GM11168 (cell line): ENCODE results near the gene MINDY1.

ENCODE experiments used
- in situ Hi-C: fragments of 300-500 bp; cut with MboI; formaldehyde crosslinking; loops from one replicate; pipeline ENCODE4 v1.12.0; 2022; ENCODE audit warnings: low sequenced_read_pairs; ENCODE audit not compliant: unreplicated experiment

Gene MINDY1, protein sequence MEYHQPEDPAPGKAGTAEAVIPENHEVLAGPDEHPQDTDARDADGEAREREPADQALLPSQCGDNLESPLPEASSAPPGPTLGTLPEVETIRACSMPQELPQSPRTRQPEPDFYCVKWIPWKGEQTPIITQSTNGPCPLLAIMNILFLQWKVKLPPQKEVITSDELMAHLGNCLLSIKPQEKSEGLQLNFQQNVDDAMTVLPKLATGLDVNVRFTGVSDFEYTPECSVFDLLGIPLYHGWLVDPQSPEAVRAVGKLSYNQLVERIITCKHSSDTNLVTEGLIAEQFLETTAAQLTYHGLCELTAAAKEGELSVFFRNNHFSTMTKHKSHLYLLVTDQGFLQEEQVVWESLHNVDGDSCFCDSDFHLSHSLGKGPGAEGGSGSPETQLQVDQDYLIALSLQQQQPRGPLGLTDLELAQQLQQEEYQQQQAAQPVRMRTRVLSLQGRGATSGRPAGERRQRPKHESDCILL

DNA sequence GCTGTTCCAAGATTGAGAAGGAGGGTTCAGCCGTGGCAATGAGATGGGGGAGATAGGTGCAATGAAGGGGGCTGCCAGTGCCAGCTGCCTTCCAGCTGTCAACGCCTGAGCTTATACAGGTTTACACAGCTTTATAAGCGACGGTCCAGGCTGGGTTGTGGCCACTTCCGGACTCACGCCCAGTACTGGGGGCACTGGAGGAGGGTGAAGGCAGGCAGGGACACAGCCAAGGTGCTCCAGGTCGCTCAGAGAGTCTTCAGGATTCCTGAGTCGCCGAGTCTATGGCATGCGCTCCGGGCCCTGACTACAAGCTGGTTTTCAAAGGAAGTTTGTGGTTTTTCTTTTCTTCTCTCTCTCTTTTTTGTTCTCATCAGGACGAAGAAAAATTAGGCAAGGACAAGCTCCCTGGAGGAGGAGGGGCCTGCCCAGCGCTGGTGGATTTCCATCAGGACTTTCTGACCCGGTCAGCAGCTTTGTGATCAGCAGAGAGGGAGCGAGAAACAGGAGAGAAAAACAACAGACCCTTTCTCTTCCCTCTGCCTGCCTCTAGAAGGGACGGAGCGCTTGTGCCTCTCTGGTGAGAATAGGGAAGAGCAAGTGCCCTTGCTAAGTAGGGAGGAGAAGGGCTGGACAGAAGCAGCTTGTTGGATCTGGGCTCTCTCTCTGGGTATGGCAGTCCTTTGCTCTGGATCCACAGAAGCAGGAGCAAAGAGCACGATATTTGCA lies at the start of gene MINDY1:
Gene MINDY1 (minus strand): TSS at position 576 of the 726 bp plus-strand sequence. CDS start 4,285 bp downstream, outside the sequence.
- in situ Hi-C loops: no loop called here

DNA sequence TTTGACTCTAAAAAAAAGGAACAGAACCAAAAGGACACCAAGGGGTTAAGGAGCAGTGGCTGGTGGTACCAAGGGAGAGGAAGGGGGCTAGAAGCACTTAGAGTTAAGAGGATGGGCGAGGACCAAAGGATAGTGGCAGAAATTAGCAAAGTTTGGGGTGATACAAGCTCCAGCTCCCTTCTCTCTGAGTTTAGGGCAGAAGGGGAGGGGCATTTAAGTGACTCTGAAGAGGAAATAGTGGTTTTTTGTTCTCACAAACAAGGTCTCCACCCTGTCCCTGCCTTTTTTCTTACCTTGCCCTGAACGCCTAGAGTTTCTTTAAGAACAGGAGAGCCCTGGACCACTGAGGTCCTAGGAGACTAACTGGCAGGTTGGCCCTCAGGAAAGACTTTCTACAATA lies 49.4 kb upstream of the MINDY1 start:
- in situ Hi-C loops: no loop called here

DNA sequence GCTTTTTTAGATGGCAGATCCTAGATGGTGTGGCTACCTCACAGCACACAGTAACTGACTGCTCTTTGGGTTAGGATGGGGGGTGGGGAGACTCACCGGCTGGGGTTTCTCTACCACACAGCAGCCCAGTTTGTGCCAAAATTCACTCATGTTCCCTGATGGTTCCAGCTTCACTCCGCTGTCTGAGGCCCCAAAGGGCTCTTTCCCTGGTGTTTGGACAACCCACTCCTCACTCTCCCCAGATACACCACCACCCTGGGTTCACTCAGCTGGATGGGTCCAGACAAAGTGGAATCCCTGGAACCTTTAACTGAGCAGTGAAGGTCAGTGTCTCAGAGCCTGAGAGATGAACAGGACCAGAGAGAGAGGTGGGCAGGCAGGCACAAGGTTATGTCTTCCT lies 48.9 kb upstream of the MINDY1 start:
- in situ Hi-C loops: no loop called here

DNA sequence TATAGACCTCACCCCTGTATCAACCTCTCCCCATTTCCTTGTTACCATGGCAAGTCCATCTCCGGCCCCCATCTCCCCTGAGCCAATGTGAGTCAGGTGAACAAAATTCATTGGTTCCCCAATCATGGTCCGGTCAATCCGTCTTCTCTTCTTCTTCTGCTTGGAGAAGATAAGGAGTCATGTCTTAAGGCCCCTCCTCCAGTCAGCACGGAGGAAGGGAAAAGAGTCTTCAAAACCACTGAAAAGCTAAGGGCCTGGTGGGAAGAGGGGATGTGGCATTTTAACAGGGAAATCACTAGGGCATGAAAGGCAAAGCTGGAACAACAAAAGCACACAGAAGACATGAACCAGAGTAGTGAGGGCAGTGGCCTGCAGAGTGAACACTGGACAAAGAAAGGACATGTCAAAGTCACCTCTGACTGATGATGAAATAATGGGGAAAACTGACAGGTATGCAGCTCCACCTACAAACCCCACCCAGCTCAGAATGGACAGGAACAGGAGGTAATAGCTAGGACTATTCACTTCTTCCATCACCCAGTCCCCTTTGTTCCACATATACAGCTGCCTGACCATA lies 48.4 kb upstream of the MINDY1 start:
- in situ Hi-C loops: no loop called here

DNA sequence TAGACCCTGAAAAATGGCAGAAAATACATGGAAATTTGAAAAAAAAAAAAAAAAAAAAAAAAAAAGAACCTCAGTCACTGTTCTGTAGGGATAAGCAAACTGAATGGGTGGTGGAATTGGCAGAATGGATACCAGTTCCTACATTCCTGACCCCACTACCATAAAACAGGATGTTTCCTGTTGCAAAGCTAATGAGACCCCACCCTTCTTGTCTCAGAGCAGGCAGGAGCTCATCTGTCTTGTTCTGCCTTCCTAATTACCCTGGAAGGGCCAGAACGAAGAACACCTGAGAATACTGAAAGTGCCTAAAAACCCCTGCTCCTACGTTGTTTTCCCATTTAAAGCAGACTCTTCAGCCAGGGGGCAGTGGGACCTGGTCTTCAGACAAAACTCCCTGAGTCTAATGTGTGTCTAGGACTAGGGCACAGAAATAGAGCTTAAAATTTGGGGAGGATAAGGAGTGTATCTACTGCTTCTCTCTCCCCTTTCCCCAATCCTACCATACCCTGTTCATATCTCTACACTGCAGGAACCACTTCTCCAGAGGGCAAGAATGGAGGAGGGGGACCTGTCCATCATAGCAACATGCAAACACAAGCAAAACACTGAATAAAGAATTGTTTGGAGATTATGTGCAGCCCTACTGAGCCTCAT lies 44.8 kb upstream of the MINDY1 start:
- in situ Hi-C loops: no loop called here

DNA sequence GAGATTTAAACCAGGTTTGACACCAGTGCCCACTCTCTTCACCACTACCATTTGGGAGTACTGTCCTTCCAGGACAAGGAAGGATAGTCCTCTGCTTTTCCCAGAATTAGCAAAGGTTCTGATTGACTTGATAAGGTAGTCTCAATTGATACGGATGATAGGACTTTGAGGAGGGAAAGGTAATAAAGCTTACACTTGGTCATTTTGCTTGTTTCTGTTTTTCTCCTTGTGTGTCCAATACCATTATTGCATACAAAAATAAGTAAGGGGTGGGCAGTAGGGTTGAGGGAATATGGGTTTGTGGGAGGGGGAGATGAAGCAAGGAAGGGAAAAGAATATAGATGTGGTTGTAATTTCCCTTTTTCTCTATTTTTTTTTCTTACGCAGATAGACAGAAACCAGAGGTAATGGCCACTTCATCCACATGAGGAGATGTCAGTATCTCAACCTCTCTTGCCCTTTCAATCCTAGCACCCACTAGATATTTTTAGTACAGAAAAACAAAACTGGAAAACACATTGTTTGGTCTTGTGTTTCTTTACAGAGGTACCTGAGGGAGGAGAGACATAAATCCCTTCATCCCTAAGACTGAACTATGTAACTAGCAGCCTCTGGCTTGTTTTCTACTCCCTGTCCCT lies 43.5 kb upstream of the MINDY1 start:
- in situ Hi-C loops: no loop called here

DNA sequence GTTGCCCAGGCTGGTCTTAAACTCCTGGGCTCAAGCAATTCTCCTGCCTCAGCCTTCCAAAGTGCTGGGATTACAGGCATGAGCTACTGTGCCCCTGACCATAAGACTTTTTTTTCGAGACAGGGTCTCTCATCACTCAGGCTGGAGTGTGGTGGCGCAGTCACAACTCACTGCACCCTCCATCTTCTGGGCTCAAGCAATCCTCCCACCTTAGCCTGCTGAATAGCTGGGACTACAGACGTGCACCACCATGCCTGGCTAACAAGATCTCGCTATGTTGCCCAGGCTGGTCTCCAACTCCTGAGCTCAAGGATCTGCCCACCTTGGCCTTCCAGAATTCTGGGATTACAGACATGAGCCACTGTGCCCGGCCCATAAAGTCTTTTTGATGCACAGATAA lies 42.8 kb upstream of the MINDY1 start:
- in situ Hi-C loops: no loop called here

DNA sequence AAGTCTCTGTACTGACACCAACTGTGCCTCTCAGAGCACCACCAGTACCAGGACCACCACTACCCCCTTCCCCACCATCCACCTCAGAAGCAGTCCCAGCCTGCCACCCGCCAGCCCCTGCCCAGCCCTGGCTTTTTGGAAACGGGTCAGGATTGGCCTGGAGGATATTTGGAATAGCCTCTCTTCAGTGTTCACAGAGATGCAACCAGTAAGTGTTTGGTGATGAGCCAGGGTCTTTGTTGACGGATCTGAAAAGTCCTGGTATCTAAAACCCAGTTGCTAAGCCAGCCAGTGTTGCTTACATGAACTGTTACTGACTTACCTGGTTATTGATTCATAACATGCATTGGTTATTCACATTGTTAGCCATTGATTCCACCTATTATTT lies 41.9 kb upstream of the MINDY1 start:
- in situ Hi-C loops: no loop called here

DNA sequence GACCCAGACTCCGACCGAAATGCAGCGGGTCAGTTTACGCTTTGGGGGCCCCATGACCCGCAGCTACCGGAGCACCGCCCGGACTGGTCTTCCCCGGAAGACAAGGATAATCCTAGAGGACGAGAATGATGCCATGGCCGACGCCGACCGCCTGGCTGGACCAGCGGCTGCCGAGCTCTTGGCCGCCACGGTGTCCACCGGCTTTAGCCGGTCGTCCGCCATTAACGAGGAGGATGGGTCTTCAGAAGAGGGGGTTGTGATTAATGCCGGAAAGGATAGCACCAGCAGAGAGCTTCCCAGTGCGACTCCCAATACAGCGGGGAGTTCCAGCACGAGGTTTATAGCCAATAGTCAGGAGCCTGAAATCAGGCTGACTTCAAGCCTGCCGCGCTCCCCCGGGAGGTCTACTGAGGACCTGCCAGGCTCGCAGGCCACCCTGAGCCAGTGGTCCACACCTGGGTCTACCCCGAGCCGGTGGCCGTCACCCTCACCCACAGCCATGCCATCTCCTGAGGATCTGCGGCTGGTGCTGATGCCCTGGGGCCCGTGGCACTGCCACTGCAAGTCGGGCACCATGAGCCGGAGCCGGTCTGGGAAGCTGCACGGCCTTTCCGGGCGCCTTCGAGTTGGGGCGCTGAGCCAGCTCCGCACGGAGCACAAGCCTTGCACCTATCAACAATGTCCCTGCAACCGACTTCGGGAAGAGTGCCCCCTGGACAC lies 41.4 kb upstream of the MINDY1 start:
- in situ Hi-C loops: no loop called here

DNA sequence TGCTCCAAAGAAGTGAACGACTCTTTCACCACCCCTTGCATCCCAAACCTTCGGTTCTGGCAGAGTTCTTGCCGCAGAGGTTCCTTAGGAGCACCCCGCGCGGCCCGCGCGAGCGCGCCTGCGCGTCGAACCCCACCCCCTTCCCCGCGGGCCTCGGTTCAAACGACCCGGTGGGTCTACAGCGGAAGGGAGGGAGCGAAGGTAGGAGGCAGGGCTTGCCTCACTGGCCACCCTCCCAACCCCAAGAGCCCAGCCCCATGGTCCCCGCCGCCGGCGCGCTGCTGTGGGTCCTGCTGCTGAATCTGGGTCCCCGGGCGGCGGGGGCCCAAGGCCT lies 40.9 kb upstream of the MINDY1 start, which contains the start of gene C1orf56:
Gene C1orf56 (plus strand): TSS at position 161 of the 334 bp plus-strand sequence. CDS start 97 bp downstream, at position 258.
- in situ Hi-C loops: no loop called here

DNA sequence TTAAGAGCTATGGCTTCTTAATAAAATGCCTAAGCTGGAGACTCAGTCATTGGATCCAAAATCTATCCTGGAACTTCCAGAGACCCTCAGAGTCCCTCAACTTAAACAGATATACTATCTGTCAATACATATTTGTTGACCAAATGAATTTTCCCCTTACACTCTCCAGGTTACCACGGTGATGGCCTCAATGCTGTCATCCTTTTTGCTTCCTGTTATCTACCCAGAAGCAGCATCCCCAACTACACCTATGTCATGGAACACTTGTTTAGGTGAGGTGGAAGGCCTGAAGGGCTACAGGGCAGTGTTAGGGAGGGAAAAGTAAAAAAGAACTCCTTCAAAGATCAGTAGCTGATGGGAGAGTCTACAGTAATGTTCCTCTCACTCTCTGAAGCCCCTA lies 36.5 kb upstream of the MINDY1 start:
- in situ Hi-C loops: no loop called here

DNA sequence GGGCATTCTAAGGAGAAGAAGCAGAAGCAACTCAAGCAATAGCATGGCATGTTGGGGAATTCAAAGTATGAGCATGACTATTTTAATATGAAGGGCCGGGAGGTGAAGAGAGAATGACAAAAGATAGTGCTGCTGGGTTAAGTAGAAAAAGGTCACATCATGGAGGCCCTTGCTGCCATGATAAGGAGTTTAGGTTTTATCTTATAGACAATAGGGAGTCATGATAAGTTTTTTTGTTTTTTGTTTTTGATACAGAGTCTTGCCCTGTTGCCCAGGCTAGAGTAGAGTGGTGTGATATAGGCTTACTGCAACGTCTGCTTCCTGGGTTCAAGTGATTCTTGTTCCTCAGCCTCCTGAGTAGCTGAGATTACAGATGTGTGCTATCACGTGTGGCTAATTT lies 32.8 kb upstream of the MINDY1 start:
- in situ Hi-C loops: no loop called here

DNA sequence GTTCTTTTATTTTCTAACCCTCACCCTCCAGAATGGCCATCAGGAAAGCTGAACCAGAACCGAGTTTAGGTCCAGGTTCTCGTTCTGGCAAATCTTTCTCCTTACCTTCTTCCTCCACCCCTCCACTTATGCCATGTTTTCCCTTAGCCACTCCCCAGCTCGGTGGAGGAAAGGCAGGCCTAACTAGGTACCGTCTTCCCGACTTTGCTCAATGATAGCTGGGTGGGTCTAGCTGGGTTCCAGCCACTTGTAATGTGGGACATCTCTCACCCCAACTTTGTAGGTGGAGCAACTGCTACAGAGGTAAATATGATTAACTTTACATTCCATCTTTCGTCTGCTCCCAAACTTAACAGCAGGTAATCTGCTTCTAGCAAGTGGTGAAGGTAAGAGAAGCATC lies 30.3 kb upstream of the MINDY1 start:
- in situ Hi-C loops: no loop called here

DNA sequence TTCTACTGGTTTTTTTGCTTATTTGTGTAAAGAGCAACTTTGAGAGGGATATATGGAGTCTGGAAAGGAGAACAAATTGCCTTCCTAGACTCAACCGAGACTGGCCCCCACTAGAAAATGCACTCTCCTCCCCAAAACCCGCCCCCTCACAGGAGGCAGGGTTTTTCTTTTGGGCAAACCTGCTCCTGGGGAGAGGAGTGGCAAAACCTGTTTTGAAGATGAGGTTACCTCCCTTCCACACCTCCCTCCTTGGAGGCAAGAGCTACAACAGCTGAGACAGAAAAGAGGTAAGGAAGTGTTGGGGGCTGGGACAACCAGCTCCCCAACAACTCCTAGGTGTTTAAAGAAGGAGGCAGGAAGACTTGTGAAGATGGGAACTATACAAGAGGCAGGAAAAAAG lies 29.7 kb upstream of the MINDY1 start, which contains the start of gene BNIPL:
Gene BNIPL (plus strand): TSS at position 231 of the 400 bp plus-strand sequence. CDS start 140 bp downstream, at position 371.
- in situ Hi-C loops: no loop called here

DNA sequence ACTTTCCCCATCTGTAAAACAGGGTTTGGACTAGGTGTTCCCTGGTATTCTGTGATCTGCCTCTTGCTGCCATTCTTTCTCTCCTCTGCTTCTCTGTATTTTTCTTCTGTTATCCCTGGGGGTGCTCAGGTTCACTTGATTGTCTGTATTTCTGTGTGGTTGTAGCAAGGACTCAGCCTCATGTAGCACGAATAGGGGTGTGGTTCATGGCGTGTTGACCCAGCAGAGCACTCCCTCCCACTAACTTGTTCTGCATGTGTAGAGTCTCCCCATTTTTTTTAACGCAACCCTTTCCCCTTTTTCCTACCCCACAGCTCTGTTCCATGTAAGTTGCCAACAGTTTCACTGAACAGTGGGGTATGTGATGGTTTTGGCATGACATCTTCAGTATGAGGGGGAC lies 28.5 kb upstream of the MINDY1 start:
- in situ Hi-C loops: no loop called here

DNA sequence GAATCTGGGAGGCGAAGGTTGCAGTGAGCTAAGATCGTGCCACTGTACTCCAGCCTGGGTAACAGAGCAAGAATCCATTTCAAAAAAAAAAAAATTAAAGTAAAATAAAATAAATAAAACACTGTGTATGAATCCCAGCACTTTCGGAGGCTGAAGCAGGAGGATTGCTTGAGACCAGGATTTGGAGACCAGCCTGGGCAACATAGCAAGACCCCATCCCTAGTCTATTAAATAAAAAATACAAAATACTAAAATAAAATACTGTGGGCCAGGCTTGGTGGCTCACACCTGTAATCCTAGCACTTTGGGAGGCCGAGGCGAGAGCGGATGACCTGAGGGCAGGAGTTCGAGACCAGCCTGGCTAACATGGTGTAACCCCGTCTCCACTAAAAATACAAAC lies 25.5 kb upstream of the MINDY1 start:
- in situ Hi-C loops: no loop called here

DNA sequence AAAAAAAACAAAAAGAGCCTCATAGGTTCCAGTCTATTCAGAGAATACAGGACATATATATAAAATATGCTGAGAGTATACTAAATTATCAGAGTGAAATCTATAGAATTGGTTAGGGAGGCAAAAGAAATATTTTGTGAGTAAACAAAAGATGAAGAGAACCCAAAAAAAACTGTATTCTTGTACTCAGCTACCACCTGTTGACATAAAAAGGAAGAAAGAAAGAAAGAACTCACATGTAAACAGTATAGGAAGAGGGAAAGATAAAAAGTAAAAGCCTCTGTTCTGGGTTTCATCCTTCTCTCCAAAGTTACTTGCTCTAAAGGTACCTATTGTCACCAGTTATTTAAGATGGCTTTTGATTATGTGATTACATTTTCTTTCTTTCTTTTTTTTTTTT lies 19.8 kb upstream of the MINDY1 start:
- in situ Hi-C loops: no loop called here

DNA sequence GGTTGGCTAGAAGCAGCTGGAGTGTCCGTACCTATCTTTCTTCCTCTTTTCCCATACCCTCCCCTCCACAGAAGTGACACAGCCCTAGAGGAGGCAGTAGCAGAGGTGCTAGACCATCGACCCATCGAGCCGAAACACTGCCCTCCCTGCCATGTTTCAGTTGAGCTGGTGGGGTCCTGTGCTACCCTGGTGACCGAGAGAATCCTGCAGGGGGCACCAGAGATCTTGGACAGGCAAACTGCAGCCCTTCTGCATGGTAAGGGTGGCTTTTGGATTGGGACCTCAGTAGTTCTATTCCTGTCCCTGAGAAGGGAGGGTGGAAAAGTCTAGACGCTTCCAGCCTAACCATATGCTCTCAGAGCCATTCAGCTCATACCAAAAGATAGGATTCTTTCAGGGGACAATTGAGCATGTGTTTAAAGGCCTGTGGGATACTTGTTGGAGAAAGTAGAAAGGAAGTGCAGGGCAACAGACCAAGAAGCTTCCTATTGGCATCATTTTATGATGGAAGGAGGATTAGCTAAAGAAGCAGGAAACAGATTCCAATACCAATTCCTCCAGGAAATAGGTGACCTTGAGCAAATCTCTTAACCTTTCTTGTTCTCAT lies 17.9 kb upstream of the MINDY1 start:
- in situ Hi-C loops: no loop called here

DNA sequence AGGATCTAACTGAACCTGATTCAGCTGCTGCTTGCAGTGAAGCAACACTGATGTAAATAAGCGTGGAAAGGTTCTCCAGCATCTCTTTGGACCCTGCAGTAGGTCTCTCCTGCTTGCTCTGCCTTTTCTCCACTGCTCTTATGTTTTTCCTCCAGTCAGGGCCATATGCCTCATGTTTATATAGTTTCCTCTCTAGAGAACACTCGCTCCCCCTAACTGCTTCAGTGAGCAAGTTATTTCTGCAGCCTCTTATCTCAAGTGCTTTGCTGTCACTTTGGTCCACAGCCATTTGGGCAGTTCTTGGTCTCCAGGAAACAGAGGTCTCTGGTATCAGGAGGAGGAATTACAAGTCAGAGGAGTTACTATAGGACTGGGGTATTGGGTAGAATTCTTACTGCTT lies 6.8 kb upstream of the MINDY1 start:
- in situ Hi-C loops: no loop called here
